Naive thymus-derived CD8-positive, alpha-beta T cell (primary cell): ENCODE data around the gene BLOC1S4. TPM values are rescaled to one million over a fixed set of nuclear protein-coding genes. Genes with fewer than 3 reads are reported as not detected.

Experiments
- ATAC-seq, 2 donors: fragments of 150-1000 bp; cut with Tn5 transposase in 1 of 2; sonication (Bioruptor Pico), chemical (Tn5 transposase) in 1 of 2; 1 replicate in 1 of 2; 2 replicates in 1 of 2; pipeline ENCODE4 v1.10.0; 2021; ENCODE audit warnings: mild to moderate bottlenecking in 2 of 2, moderate library complexity in 2 of 2
- POLR2A ChIA-PET: fragments of 350-600 bp; sonication (Branson Sonifier 250); formaldehyde crosslinking; loops from one replicate; lab custom pipeline; 2021; ENCODE audit warnings: antibody characterized with exemption; lab: Charles Lee
- DNase-seq, 10 donors: peaks; one replicate each; pipeline versions ENCODE4 v3.0.0 to v3.0.0-alpha.2; 2020 to 2022
- H3K27ac Mint-ChIP-seq, 10 donors: one replicate each; pipeline ENCODE4 v1.8.0; 2020 to 2022; ENCODE audit warnings: mild to moderate bottlenecking in 10 of 10, mixed read lengths in 10 of 10, moderate library complexity in 4 of 10, inconsistent platforms in 1 of 10
- H3K27me3 Mint-ChIP-seq, 5 donors: one replicate each; pipeline ENCODE4 v1.8.0; 2021 to 2022; ENCODE audit warnings: mixed read lengths in 5 of 5
- H3K36me3 Mint-ChIP-seq, 3 donors: one replicate each; pipeline ENCODE4 v1.8.0; 2020 to 2022; ENCODE audit warnings: mixed read lengths in 3 of 3, mild to moderate bottlenecking in 2 of 3, inconsistent platforms in 1 of 3
- H3K4me1 Mint-ChIP-seq, 4 donors: one replicate each; pipeline ENCODE4 v1.8.0; 2021 to 2022; ENCODE audit warnings: mixed read lengths in 4 of 4
- H3K4me3 Mint-ChIP-seq, 10 donors: one replicate each; pipeline ENCODE4 v1.8.0; 2020 to 2022; ENCODE audit warnings: mild to moderate bottlenecking in 10 of 10, mixed read lengths in 10 of 10, moderate library complexity in 6 of 10, inconsistent platforms in 1 of 10
- H3K9me3 Mint-ChIP-seq, 9 donors: one replicate each; pipeline ENCODE4 v1.8.0; 2020 to 2022; ENCODE audit warnings: mixed read lengths in 9 of 9, mild to moderate bottlenecking in 3 of 9, inconsistent platforms in 1 of 9, moderate library complexity in 1 of 9
- polyA plus RNA-seq, 3 donors: library from polyadenylated mRNA; unstranded; fragments of 300-500 nt; fragmentation: Illumina TruSeq; gene quantifications; one replicate each; pipeline ENCODE4 v1.2.3, GENCODE V29; 2021
- total RNA-seq, 8 experiments: library from RNA in 2 of 8; stranded (reverse) in 2 of 8; gene quantifications; one replicate each; pipeline ENCODE4 v1.2.3 and lab custom pipeline; 2021 to 2026

The BLOC1S4 gene
- total and polyA plus RNA-seq, 5 experiments from 2014 or later, result 38.7 to 81.6 (median 65.8) TPM

GRCh38 chr4:6693231-6694176 lies 22.5 kb upstream of the BLOC1S4 start, which contains the start of gene S100P:
Gene S100P, plus strand, starts transcription at chr4:6693878. Its CDS starts 55 bp downstream, at chr4:6693933.
- Mint-ChIP-seq H3K4me1 (peaks cover 50 to 90% (median 85%) of the 10 kb centered on the region in 4 donors), H3K27ac (peak within 1 kb of the TSS; percentile 71 to 98 (median 95)), H3K36me3 (no peaks in the 10 kb centered on the region), H3K4me3 (peak within 1 kb of the TSS; percentile 13 to 85 (median 78)), H3K27me3 (no peaks in the 10 kb centered on the region), H3K9me3 (no peaks in the 10 kb centered on the region)
- POLR2A ChIA-PET, result interaction anchor here (0.9 to 16.9 kb wide), 5 partner anchors 13 to 374 kb away, joined by 3 to 521 read pairs (median 42); partner anchors contain the start of genes BLOC1S4, GRPEL1 and MRFAP1L1
- ATAC-seq (no peak), DNase-seq (no peak)

- peak overlapping the region; percentile 13 to 85 (median 78) for H3K4me3 Mint-ChIP-seq
- POLR2A ChIA-PET, result interaction anchor here (0.8 to 16.9 kb wide), 5 partner anchors 13 to 373 kb away, joined by 3 to 521 read pairs (median 42); partner anchors contain the start of genes BLOC1S4, GRPEL1 and MRFAP1L1
- peak; percentile 11 to 40 for ATAC-seq
These were observed 21.6 kb upstream of the BLOC1S4 start for GRCh38 chr4:6694177-6694901.

GRCh38 chr4:6695660-6696610 lies 20.0 kb upstream of the BLOC1S4 start:
- DNase-seq (peak in 9 of 10 donors; percentile 27 to 81 (median 55)), ATAC-seq (peak; percentile 86 to 90)
- POLR2A ChIA-PET, result interaction anchor here (1.0 to 16.9 kb wide), 11 partner anchors 8 to 372 kb away, joined by 3 to 521 read pairs (median 6); partner anchors contain the start of genes BLOC1S4, GRPEL1, MRFAP1 and MRFAP1L1
- Mint-ChIP-seq H3K9me3 (no peaks in the 10 kb centered on the region), H3K36me3 (peaks cover 0 to 10% (median 6%) of the 10 kb centered on the region in 3 donors), H3K27me3 (no peaks in the 10 kb centered on the region), H3K27ac (peak overlapping the region; percentile 90 to 98 (median 94)), H3K4me3 (peak overlapping the region; percentile 40 to 85 (median 74)), H3K4me1 (peaks cover 49 to 87% (median 82%) of the 10 kb centered on the region in 4 donors)

More at GRCh38 chr4:6694177-6694901, 21.6 kb upstream of the BLOC1S4 start:
- no peaks in the 10 kb centered on the region for H3K36me3 Mint-ChIP-seq
- no peaks in the 10 kb centered on the region for H3K27me3 Mint-ChIP-seq
- no peaks in the 10 kb centered on the region for H3K9me3 Mint-ChIP-seq
- peaks cover 49 to 90% (median 83%) of the 10 kb centered on the region in 4 donors for H3K4me1 Mint-ChIP-seq
- peak in 6 of 10 donors; percentile 36 to 61 (median 48) for DNase-seq
- peak overlapping the region; percentile 71 to 98 (median 95) for H3K27ac Mint-ChIP-seq

GRCh38 chr4:6696611-6697010 lies 19.4 kb upstream of the BLOC1S4 start:
- POLR2A ChIA-PET, result interaction anchor here (1.0 to 16.9 kb wide), 11 partner anchors 9 to 371 kb away, joined by 3 to 521 read pairs (median 6); partner anchors contain the start of genes BLOC1S4, GRPEL1, MRFAP1 and MRFAP1L1
- Mint-ChIP-seq H3K27ac (peak overlapping the region; percentile 90 to 98 (median 94)), H3K9me3 (no peaks in the 10 kb centered on the region), H3K4me3 (peak overlapping the region; percentile 40 to 81 (median 72)), H3K36me3 (peaks cover 0 to 11% (median 10%) of the 10 kb centered on the region in 3 donors), H3K27me3 (no peaks in the 10 kb centered on the region), H3K4me1 (peaks cover 48 to 82% (median 78%) of the 10 kb centered on the region in 4 donors)
- ATAC-seq (peak; percentile 56 to 61), DNase-seq (no peak)

GRCh38 chr4:6697131-6697530 lies 18.8 kb upstream of the BLOC1S4 start:
- Mint-ChIP-seq H3K4me3 (peak overlapping the region in 8 of 10 donors; percentile 16 to 75 (median 37)), H3K4me1 (peaks cover 48 to 79% (median 76%) of the 10 kb centered on the region in 4 donors), H3K27ac (peak overlapping the region; percentile 90 to 98 (median 94)), H3K36me3 (peaks cover 0 to 14% (median 11%) of the 10 kb centered on the region in 3 donors), H3K27me3 (no peaks in the 10 kb centered on the region), H3K9me3 (no peaks in the 10 kb centered on the region)
- no peak for ATAC-seq
- POLR2A ChIA-PET, result interaction anchor here (1.0 to 16.9 kb wide), 10 partner anchors 8 to 371 kb away, joined by 3 to 521 read pairs (median 7); partner anchors contain the start of genes BLOC1S4, GRPEL1, MRFAP1 and MRFAP1L1
- no peak for DNase-seq

- no peaks in the 10 kb centered on the region for H3K9me3 Mint-ChIP-seq
- DNase-seq, result no peak
- ATAC-seq, result no peak
- peaks cover 0 to 34% (median 14%) of the 10 kb centered on the region in 3 donors for H3K36me3 Mint-ChIP-seq
- H3K4me3 Mint-ChIP-seq, result peak overlapping the region in 9 of 10 donors; percentile 12 to 77 (median 54)
- POLR2A ChIA-PET, result interaction anchor here (0.9 to 16.9 kb wide), 8 partner anchors 8 to 369 kb away, joined by 3 to 521 read pairs (median 8); partner anchors contain the start of genes BLOC1S4, GRPEL1, MRFAP1 and MRFAP1L1
- peak overlapping the region; percentile 67 to 98 (median 92) for H3K27ac Mint-ChIP-seq
- H3K4me1 Mint-ChIP-seq, result peaks cover 41 to 74% (median 66%) of the 10 kb centered on the region in 4 donors
- no peaks in the 10 kb centered on the region for H3K27me3 Mint-ChIP-seq
These were observed 16.6 kb upstream of the BLOC1S4 start for GRCh38 chr4:6699388-6699787.

GRCh38 chr4:6699903-6700302 lies 16.1 kb upstream of the BLOC1S4 start:
- peak overlapping the region; percentile 67 to 98 (median 92) for H3K27ac Mint-ChIP-seq

GRCh38 chr4:6701371-6701770 lies 14.6 kb upstream of the BLOC1S4 start:
- POLR2A ChIA-PET, result interaction anchor here (0.7 to 16.9 kb wide), 8 partner anchors 11 to 1239 kb away, joined by 3 to 521 read pairs (median 5); partner anchors contain the start of genes BLOC1S4 and MRFAP1
- H3K27ac Mint-ChIP-seq, result peak overlapping the region in 5 of 10 donors; percentile 4 to 68 (median 13)
- peak in 3 of 10 donors; percentile 18 to 38 (median 37) for DNase-seq
- ATAC-seq, result no peak
- peaks cover 42 to 74% (median 67%) of the 10 kb centered on the region in 4 donors for H3K4me1 Mint-ChIP-seq
- no peak overlapping the region for H3K4me3 Mint-ChIP-seq
- no peaks in the 10 kb centered on the region for H3K27me3 Mint-ChIP-seq
- H3K36me3 Mint-ChIP-seq, result peaks cover 4 to 54% (median 19%) of the 10 kb centered on the region in 3 donors
- H3K9me3 Mint-ChIP-seq, result no peaks in the 10 kb centered on the region

More at GRCh38 chr4:6699903-6700302, 16.1 kb upstream of the BLOC1S4 start:
- Mint-ChIP-seq H3K27me3 (no peaks in the 10 kb centered on the region), H3K4me1 (peaks cover 44 to 74% (median 66%) of the 10 kb centered on the region in 4 donors), H3K4me3 (peak overlapping the region in 6 of 10 donors; percentile 12 to 65 (median 53)), H3K36me3 (peaks cover 0 to 39% (median 17%) of the 10 kb centered on the region in 3 donors), H3K9me3 (no peaks in the 10 kb centered on the region)
- ATAC-seq (no peak), DNase-seq (no peak)
- POLR2A ChIA-PET, result interaction anchor here (0.9 to 16.9 kb wide), 7 partner anchors 10 to 368 kb away, joined by 3 to 521 read pairs (median 11); partner anchors contain the start of genes BLOC1S4, GRPEL1, MRFAP1 and MRFAP1L1

GRCh38 chr4:6702761-6703160 lies 13.2 kb upstream of the BLOC1S4 start:
- H3K4me1 Mint-ChIP-seq, result peaks cover 46 to 79% (median 71%) of the 10 kb centered on the region in 4 donors
- POLR2A ChIA-PET, result interaction anchor here (0.8 to 16.9 kb wide), 4 partner anchors 12 to 62 kb away, joined by 4 to 521 read pairs (median 10); partner anchors contain the start of genes BLOC1S4 and MRFAP1
- peak overlapping the region in 5 of 10 donors; percentile 31 to 94 (median 71) for H3K27ac Mint-ChIP-seq
- no peak for DNase-seq
- no peak for ATAC-seq
- peaks cover 12 to 67% (median 29%) of the 10 kb centered on the region in 3 donors for H3K36me3 Mint-ChIP-seq
- H3K9me3 Mint-ChIP-seq, result no peaks in the 10 kb centered on the region
- H3K27me3 Mint-ChIP-seq, result no peaks in the 10 kb centered on the region
- no peak overlapping the region for H3K4me3 Mint-ChIP-seq

- H3K4me1 Mint-ChIP-seq, result peaks cover 49 to 82% (median 74%) of the 10 kb centered on the region in 4 donors
- H3K27me3 Mint-ChIP-seq, result no peaks in the 10 kb centered on the region
- POLR2A ChIA-PET, result interaction anchor here (1.4 to 17.4 kb wide), 6 partner anchors 9 to 29 kb away, joined by 4 to 437 read pairs (median 56); partner anchors contain the start of genes BLOC1S4 and S100P
- DNase-seq, result no peak
- H3K36me3 Mint-ChIP-seq, result peaks cover 18 to 77% (median 39%) of the 10 kb centered on the region in 3 donors
- no peak overlapping the region for H3K4me3 Mint-ChIP-seq
- ATAC-seq, result no peak
- H3K9me3 Mint-ChIP-seq, result no peaks in the 10 kb centered on the region
- peak overlapping the region; percentile 40 to 94 (median 81) for H3K27ac Mint-ChIP-seq
These were observed 12.2 kb upstream of the BLOC1S4 start for GRCh38 chr4:6703786-6704185.
